GM19455 (cell line): Measurements from ENCODE around the gene SPDEF.

Experiments used
- ATAC-seq: cut with Tn5 transposase; IDR thresholded peaks from one replicate; pipeline ENCODE4 v1.9.1; 2021; ENCODE audit not compliant: unreplicated experiment

Gene SPDEF

GRCh38 chr6:34546551-34547321, 9.4 kb downstream of the SPDEF start:
- ATAC-seq, result no peak

GRCh38 chr6:34544776-34545471, 11.2 kb downstream of the SPDEF start:
- no peak for ATAC-seq

GRCh38 chr6:34544052-34544604, 12.0 kb downstream of the SPDEF start:
- ATAC-seq, result no peak

GRCh38 chr6:34543421-34543820, 12.7 kb downstream of the SPDEF start:
- ATAC-seq, result no peak

GRCh38 chr6:34540841-34541240, 15.3 kb downstream of the SPDEF start:
- no peak for ATAC-seq

- ATAC-seq, result no peak
Measured at GRCh38 chr6:34540222-34540621, 15.9 kb downstream of the SPDEF start.

GRCh38 chr6:34539181-34539580, 16.9 kb downstream of the SPDEF start:
- no peak for ATAC-seq

- ATAC-seq, result no peak
Measured at GRCh38 chr6:34538581-34538980, 17.5 kb downstream of the SPDEF start.

GRCh38 chr6:34537922-34538550, 18.1 kb downstream of the SPDEF start:
- no peak for ATAC-seq

- ATAC-seq, result no peak
Measured at GRCh38 chr6:34536959-34537848, 18.9 kb downstream of the SPDEF start.

GRCh38 chr6:34536251-34536958, 19.7 kb downstream of the SPDEF start:
- ATAC-seq, result no peak

- no peak for ATAC-seq
Measured at GRCh38 chr6:34535646-34536045, 20.5 kb downstream of the SPDEF start.

GRCh38 chr6:34535199-34535598, 20.9 kb downstream of the SPDEF start:
- no peak for ATAC-seq

GRCh38 chr6:34534656-34535055, 21.5 kb downstream of the SPDEF start:
- no peak for ATAC-seq

GRCh38 chr6:34534146-34534545, 22.0 kb downstream of the SPDEF start:
- no peak for ATAC-seq

GRCh38 chr6:34532230-34532629, 23.9 kb downstream of the SPDEF start:
- no peak for ATAC-seq

- ATAC-seq, result no peak
Measured at GRCh38 chr6:34531580-34532201, 24.4 kb downstream of the SPDEF start.

GRCh38 chr6:34530753-34531365, 25.3 kb downstream of the SPDEF start:
- no peak for ATAC-seq

GRCh38 chr6:34529665-34530327, 26.3 kb downstream of the SPDEF start:
- ATAC-seq, result no peak
